NCI-H146 treated with DMSO at 0.1 percent for 48 hours (cell line): ENCODE data around the gene NUP58.
"Not testable (repeated sequence)": the region's sequence is repeated elsewhere in the genome, so short reads cannot be mapped to it uniquely, and the experiment has no call there.

Experiments used
- DNase-seq: peaks from one replicate; lab custom pipeline; 2025; ENCODE audit not compliant: unreplicated experiment; lab: John Stamatoyannopoulos, UW

The NUP58 gene

DNA sequence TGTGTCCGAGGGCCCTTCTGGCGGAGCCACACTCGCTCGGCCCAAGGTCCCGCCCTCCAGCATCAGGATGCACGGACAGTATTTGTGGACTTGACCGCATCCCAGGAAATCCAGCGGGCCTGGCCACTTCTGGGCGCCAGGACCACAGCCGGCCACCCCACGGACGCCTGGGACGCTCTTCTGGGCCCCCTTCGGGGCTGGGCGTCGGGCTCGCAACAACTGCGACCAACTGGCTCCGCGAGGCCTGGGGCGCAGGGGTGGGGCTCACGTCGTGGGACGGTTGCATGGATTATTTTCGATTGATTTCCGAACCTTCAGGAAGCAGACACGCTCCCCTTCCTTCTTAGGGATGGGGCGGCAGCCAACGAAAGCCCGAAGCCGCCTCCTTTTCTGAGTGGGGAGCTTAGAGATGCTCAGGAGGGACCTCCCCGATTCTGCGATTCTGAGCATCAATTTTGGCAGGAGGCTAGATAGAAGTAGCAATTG, 521 bp upstream of the NUP58 start:
- no peak for DNase-seq

DNA sequence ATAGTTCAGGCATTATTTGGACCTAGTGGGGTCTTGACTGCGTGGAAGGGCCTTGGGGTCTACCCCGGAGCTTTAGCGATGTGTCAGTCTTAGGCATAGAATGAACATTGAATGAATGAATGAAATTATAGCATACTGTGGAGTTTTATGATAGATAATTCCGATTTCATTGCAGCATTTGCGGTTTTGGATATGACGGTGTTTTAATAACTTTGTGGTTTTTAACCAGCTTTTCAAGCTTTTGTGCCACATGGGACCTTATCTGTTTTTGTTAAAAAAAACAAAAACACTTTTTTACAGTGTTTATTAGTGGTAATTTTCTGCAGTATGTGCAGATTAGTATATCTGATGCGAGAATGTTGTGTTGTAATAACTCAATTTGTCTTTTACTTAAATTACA, 696 bp downstream of the NUP58 start:
- no peak for DNase-seq

DNA sequence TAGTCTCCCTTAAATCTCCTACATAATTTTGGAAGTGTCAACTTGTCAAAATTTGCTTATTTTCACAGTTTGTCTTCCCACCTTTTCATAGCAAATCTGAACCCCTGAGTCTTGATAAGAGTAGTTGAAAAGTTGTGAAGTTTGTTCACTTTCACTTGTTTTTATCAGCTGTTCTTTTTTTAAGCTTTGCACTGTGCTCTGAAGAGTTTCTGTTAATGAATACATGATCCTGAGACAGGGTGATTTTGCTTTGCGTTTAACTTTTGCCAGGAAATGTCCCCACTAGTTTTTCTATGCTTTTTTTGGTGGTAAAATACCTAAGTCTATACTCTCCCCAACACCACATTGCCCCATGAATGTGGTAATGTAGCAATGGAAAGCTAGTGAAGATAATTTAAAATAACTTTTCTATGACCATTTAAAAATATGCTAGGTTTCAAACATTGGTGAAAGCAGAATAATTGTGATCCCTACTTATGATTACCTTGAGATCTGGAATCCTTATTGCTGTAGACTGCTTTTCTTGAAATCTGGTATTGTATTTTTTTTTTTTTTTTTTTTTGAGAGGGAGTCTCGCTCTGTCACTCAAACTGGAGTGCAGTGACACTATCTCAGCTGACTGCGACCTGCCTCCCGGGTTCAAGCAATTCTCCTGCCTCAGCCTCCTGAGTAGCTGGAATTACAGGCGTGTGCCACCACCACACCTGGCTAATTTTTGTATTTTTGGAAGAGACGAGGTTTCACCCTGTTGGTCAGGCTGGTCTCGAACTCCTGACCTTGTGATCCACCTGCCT, 5.4 kb downstream of the NUP58 start:
- DNase-seq, result no peak

GRCh38 chr13:25310891-25311290, 9.5 kb downstream of the NUP58 start:
- no peak for DNase-seq

GRCh38 chr13:25318946-25319345, 17.5 kb downstream of the NUP58 start:
- DNase-seq, result not testable (repeated sequence)

- DNase-seq, result no peak
These were observed 18.3 kb downstream of the NUP58 start for GRCh38 chr13:25319771-25320170.

DNA sequence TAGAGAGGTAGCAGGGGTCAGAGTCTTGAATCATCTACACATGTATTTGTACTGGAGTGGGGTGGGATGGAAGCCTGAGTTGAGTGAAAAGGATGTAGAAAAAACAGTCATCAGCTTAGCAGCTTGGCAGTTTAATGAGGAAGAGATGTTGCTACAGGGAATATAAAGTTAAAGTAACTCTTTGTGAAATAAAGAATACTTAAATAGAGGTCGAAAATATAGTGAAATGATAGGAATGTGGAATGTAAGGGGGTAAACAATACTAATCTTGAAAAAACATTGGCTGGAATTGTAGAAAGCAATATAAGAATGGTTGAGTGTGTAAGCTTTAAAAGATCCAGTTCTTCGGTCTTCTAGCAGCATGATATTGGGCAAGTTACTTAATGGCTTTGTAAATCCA, 22.7 kb downstream of the NUP58 start:
- no peak for DNase-seq

DNA sequence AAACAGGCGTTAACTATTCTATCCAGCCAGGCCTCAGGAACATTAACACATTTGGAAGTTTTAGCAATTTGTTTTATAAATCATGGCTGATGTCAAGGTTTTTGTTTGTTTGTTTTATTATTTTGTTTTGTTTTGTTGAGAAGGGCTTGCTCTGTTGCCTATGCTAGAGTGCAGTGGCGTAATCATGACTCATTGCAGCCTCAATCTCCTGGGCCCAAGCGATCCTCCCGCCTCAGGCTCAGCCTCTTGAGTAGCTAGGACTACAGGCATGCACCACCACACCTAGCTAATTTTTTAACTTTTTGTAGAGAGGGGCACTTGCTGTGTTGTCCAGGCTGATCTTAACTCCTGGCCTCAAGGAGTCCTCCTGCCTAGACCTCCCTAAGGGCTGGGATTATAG, 28.3 kb downstream of the NUP58 start:
- DNase-seq, result no peak

DNA sequence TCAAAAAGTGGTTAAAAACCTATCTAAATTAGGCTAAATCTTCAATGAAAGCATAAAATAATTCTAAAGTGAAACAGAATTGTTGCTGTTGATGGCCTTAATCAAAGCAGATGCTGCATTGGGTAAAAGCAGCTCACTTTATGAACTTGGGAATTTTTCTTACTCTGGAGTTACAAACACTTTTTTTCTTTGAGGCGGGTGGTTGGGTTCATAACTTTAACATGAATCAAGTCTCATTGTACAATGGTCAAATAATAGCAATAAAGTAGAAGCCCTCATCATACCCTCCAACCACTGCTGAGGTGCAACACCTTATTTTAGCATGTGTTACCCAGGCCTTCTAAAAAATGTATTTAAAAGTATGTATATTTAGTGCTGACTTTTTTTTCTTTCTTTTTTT, 29.1 kb downstream of the NUP58 start:
- DNase-seq, result no peak

DNA sequence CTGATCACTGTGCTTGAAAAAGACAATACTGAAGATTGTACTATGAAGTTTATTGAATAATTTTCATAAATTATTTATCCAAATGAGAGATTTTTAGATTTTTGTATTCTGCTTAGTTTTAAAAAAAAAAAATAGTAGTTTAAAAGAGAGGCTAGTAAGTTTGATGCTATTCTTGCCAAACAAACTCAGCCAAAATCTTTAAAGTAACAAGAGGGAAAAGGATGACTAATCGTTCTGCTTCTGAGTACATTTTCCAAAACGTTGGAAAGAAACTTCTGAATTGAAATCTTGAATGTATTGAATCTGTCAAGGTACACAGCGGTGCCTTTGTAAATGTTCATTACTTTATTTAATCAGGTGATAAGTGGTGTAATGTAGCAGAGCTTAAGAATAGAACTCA, 34.4 kb downstream of the NUP58 start:
- DNase-seq, result no peak

GRCh38 chr13:25345576-25345975, 44.2 kb downstream of the NUP58 start:
- DNase-seq, result no peak

- no peak for DNase-seq
These were observed 45.7 kb downstream of the NUP58 start for GRCh38 chr13:25347151-25347550.

- DNase-seq, result no peak
These were observed 50.0 kb downstream of the NUP58 start for GRCh38 chr13:25351404-25351803.

- DNase-seq, result peak; percentile 4
These were observed 50.8 kb downstream of the NUP58 start for GRCh38 chr13:25352230-25352629.

- no peak for DNase-seq
These were observed 51.4 kb downstream of the NUP58 start for GRCh38 chr13:25352806-25353205.

GRCh38 chr13:25353344-25353743, 51.9 kb downstream of the NUP58 start:
- DNase-seq, result no peak

DNA sequence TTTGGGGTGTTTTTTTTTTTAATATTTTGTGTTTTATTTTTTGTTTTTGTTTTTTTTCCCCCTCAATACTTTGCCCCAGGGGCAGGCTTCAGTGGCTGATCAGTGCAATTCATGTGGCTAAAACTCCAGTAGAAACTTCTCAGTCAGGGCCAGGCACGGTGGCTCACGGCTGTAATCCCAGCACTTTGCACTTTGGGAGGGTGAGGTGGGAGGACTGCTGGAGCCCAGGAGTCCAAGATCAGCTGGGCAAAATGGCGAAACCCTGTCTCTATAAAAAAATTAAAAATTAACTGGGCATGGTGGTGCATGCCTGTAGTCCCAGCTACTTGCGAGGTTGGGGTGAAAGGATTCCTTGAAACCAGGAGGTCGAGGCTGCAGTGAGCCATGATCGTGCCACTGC, 53.0 kb downstream of the NUP58 start:
- DNase-seq, result no peak

- DNase-seq, result not testable (repeated sequence)
These were observed 59.0 kb downstream of the NUP58 start for GRCh38 chr13:25360443-25360842.

- DNase-seq, result no peak
These were observed 64.4 kb downstream of the NUP58 start for GRCh38 chr13:25365720-25366235.

DNA sequence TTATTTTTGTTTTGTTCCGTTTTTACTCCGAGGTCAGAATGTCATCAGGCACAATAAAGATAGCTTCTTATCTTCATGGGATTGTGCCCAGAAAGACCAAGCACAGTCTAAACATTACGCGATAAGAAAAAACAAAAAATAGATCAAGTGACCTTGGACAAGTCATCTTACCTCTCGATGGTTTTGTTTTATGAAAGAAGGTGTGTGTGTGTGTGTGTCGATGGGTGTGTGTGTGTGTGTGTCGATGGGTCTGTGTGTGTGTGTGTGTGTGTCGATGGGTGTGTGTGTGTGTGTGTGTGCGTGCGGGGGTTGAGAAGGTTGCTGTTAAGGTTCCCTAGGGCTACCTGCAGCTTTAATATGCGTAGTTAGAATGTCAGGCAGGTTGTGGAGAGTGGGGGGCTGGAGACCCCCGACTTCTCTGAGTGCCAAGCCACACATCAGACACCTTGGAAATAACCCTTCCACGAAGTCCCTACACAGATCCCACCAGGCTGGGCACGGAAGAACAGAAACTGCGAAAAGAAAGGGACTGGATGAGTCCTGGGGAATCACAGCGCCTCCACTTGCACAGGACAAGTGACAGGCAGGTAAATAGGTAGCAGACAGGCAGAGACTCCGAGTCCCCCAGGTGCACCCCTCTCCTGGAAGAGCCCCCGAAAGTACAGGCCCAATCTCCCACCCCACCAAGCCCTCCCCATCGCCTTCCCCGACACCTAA, 69.9 kb downstream of the NUP58 start:
- DNase-seq, result no peak

- DNase-seq, result no peak
These were observed 70.5 kb downstream of the NUP58 start, which contains the start of gene ATP8A2 for GRCh38 chr13:25371875-25372283. Gene ATP8A2 (plus strand): TSS chr13:25371974. CDS start chr13:25372213, 239 bp downstream.
